ENCODE measurements around the gene CCDC102A. TPM values are rescaled to one million over a fixed set of nuclear protein-coding genes. Genes with fewer than 3 reads are reported as not detected.
A peak's percentile ranks its signal among the peaks of the same experiment; 100 is the strongest.

Gene CCDC102A
- total and polyA plus RNA-seq, 2 of the 13 experiments (the other 11 are each of a cell fraction or from before 2014, with no cell fraction given): 2.1 to 2.8 TPM

GRCh38 chr16:57479205-57479975 is 57.0 kb downstream of the CCDC102A start:
- peaks cover 9 to 10% of the 10 kb centered on the region in 2 experiments; a peak in 4 of 5 replicates for H3K36me3 ChIP-seq (replicated peaks in 1 of 2; ENCODE audit: control insufficient read depth in 1 of 2, insufficient read depth in 2 of 2, low read length in 2 of 2)
- peak overlapping the region; percentile 28 to 64 (median 52); a peak in 5 of 6 replicates for H3K4me3 ChIP-seq (replicated peaks in 1 of 3; ENCODE audit: insufficient read depth in 1 of 3, low read depth in 2 of 3, low read length in 3 of 3)
- H3K4me1 ChIP-seq (ENCODE audit: insufficient read depth, low read length): peaks cover 87% of the 10 kb centered on the region
- FAIRE-seq: peak; percentile 98
- no peak overlapping the region for H2AFZ ChIP-seq (ENCODE audit: low read length)
- BruUV-seq (replicated peaks): no TSS peak
- no peaks in the 10 kb centered on the region for H3K27me3 ChIP-seq (ENCODE audit: control insufficient read depth in 1 of 2, insufficient read depth in 2 of 2, low read length in 2 of 2)
- CTCF ChIA-PET (ENCODE audit: low intra/inter-chr PET ratio, low total read pairs): no interaction called here
- ATAC-seq: peak; percentile 12
- POLR2A ChIA-PET: interaction anchor here (0.6 to 5.6 kb wide), 16 partner anchors 7 to 293 kb away, joined by 3 to 147 read pairs (median 4); partner anchors contain the start of genes CIAPIN1, COQ9, CX3CL1 and POLR2C
- WGBS (ENCODE audit: low lambda C conversion rate): 61% methylated on average over 25 of the region's 36 CpGs
- in situ Hi-C loops (cut with HindIII; ENCODE audit: extremely low pct_ligation_motif_present, low pct_unique_long_range_greater_than_20kb): loop anchor here (5.0 kb wide), 1 partner anchor 38 kb away; no protein-coding TSS in a partner anchor
- DNase-seq (ENCODE audit: low spot score): peak; percentile 60
- peaks cover 8% of the 10 kb centered on the region; the same call in 1 of the 2 replicates for H4K20me1 ChIP-seq (ENCODE audit: insufficient read depth, low read length)
- peak overlapping the region; percentile 50; the same call in 1 of the 2 replicates for H3K9ac ChIP-seq (ENCODE audit: insufficient read depth, low read depth, low read length)
- H3K4me2 ChIP-seq (ENCODE audit: low read depth, low read length): peak overlapping the region; percentile 93
- H3K9me3 ChIP-seq (ENCODE audit: low read length): no peaks in the 10 kb centered on the region
- peaks cover 25% of the 10 kb centered on the region for H3K79me2 ChIP-seq (ENCODE audit: insufficient read depth, low read length)
- peak overlapping the region; percentile 79 for H3K27ac ChIP-seq (ENCODE audit: extremely low read length, insufficient read depth, low read length)
- intact Hi-C loops (cut with micrococcal nuclease; ENCODE audit: unreplicated experiment): no loop called here
- no peak for TF ChIP-seq ZNF260 (CRISPR knock-in tag; IDR thresholded peaks at IDR 0.05; ENCODE audit: borderline replicate concordance, low read depth)
- no peak for TF ChIP-seq ZNF773 (CRISPR knock-in tag; IDR thresholded peaks at IDR 0.05; ENCODE audit: borderline replicate concordance)
- no peak for TF ChIP-seq SMAD1 (CRISPR knock-in tag; IDR thresholded peaks at IDR 0.05; ENCODE audit: borderline replicate concordance, low read depth)
- no peak for TF ChIP-seq ATM (IDR thresholded peaks at IDR 0.05; ENCODE audit: borderline replicate concordance)
- TF ChIP-seq BRCA1 (CRISPR knock-in tag; IDR thresholded peaks at IDR 0.05): no peak
- TF ChIP-seq ZBTB26 (CRISPR knock-in tag; IDR thresholded peaks at IDR 0.05; ENCODE audit: borderline replicate concordance): 0 out of 2 replicates have a peak, but pooled peaks have one; percentile 20
- TF ChIP-seq ATF4 (CRISPR knock-in tag; IDR thresholded peaks at IDR 0.05): no peak
- TF ChIP-seq ZNF678 (CRISPR knock-in tag; IDR thresholded peaks at IDR 0.05): no peak
- no peak for TF ChIP-seq ZFP62 (CRISPR knock-in tag; IDR thresholded peaks at IDR 0.05)
- no peak for TF ChIP-seq ZKSCAN8 (CRISPR knock-in tag; IDR thresholded peaks at IDR 0.05; ENCODE audit: borderline replicate concordance)
- TF ChIP-seq ATF3 (CRISPR knock-in tag; IDR thresholded peaks at IDR 0.05): no peak
- no peak for TF ChIP-seq FOSL2 (CRISPR knock-in tag; IDR thresholded peaks at IDR 0.05)
- peak; percentile 73 for TF ChIP-seq ZNF263 (CRISPR knock-in tag; IDR thresholded peaks at IDR 0.05)
- peak; percentile 47; the same call in 1 of the 2 replicates for TF ChIP-seq ZNF777 (CRISPR knock-in tag; IDR thresholded peaks at IDR 0.05)
- no peak for TF ChIP-seq TAF15 (IDR thresholded peaks at IDR 0.05; ENCODE audit: low read depth, low read length, poor library complexity, severe bottlenecking)
- TF ChIP-seq SMAD9 (CRISPR knock-in tag; IDR thresholded peaks at IDR 0.05): no peak
- TF ChIP-seq GTF3A (CRISPR knock-in tag; conservative IDR thresholded peaks at IDR 0.05): no peak
- TF ChIP-seq ZNF746 (CRISPR knock-in tag; IDR thresholded peaks at IDR 0.05): no peak
- no peak for TF ChIP-seq MIER2 (CRISPR knock-in tag; IDR thresholded peaks at IDR 0.05)
- no peak for TF ChIP-seq TEAD2 (CRISPR knock-in tag; IDR thresholded peaks at IDR 0.05)
- no peak for TF ChIP-seq HMG20A (CRISPR knock-in tag; IDR thresholded peaks at IDR 0.05; ENCODE audit: borderline replicate concordance)
- 0 out of 2 replicates have a peak, but pooled peaks have one; percentile 26 for TF ChIP-seq ZNF143 (CRISPR knock-in tag; IDR thresholded peaks at IDR 0.05)

Measured in HepG2 (cell line).